NOMO-1 (cell line): Measurements from ENCODE around the gene HTT.
"Not testable (repeated sequence)": the region's sequence is repeated elsewhere in the genome, so short reads cannot be mapped to it uniquely, and the experiment has no call there.

Experiments used
- DNase-seq, 2 experiments: peaks; one replicate each; lab custom pipeline; 2025; ENCODE audit not compliant: unreplicated experiment in 2 of 2; lab: John Stamatoyannopoulos, UW

Gene HTT

DNA sequence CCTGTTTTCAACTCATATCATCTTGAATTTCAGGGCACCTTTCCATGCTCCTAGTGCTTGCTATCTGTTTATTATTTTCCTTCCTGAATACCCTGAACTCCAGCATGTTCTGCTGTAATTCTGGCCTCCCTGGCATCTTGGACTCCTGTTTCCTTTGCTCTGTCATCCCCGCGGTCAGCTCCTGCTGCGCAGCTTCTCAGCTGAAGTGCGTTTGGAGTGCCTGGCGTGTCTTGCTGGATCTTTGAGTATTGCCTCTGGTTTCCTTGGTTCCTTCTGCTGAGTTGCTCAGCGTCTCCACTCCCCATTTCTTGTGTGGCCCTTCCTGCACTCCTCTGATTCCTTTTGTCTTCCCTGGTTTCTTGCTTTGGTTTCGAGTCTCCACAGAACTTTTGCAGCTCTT, 84.4 kb downstream of the HTT start:
- no peak for DNase-seq

DNA sequence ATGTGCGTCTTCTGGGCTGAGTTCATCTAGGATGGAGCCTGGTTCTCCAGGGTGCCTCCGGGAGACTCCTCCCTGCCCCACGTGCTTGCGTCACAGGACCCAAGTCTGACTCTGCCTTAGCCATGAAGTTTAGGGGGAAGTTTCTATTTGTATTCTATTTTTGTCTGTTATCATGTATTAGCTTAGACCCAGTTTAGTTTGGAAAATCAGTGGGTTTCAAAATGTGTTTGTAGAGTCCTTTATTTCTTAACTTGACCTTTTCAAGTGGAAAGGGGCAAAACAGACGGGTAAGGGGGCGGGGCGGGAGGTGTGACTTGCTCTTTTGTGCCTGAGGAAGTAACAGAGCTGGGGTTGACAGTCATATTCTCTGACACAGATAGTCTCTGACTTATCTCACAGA, 86.0 kb downstream of the HTT start:
- no peak for DNase-seq

DNA sequence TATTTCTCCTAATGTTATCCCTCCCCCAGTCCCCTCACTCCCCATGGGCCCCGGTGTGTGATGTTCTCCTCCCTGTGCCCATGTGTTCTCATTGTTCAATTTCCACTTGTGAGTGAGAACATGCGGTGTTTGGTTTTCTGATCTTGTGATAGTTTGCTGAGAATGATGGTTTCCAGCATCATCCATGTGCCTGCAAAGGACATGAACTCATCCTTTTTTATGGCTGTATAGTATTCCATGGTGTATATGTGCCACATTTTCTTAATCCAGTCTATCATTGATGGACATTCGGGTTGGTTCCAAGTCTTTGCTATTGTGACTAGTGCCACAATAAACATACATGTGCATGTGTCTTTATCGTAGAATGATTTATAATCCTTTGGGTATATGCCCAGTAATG, 86.6 kb downstream of the HTT start:
- not testable (repeated sequence) for DNase-seq

DNA sequence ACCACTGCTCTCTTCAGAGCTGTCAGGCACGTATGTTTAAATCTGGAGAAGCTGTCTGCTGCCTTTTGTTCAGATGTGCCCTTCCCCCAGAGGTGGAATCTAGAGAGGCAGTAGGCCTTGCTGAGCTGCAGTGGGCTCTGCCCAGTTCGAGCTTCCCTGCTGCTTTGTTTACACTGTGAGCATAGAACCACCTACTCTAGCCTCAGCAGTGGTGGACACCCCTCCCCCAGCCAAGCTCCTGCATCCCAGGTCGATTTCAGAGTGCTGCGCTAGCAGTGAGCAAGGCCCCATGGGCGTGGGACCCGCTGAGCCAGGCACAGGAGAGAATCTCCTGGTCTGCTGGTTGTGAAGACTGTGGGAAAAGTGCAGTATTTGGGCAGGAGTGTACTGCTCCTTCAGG, 92.0 kb downstream of the HTT start:
- not testable (repeated sequence) for DNase-seq

DNA sequence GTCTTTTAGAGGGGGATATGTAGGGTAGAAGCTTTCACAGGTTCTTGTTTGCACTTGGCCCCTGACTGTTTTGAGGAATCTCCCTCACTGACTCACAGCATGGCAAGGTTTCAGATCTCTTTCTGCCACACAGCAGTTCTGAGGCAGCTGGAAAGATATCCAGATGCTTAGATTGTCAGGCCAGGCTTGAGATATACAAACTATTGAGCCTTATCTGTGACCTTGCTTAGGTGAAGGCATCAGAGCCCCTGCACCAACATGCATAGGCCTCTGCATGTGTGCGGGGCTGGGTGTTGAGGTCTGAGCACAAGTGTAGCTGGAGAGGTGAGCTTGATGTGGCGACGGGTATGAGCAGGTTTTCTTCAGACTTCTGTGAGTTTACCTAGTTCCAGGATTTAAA, 93.5 kb downstream of the HTT start:
- DNase-seq, result no peak

DNA sequence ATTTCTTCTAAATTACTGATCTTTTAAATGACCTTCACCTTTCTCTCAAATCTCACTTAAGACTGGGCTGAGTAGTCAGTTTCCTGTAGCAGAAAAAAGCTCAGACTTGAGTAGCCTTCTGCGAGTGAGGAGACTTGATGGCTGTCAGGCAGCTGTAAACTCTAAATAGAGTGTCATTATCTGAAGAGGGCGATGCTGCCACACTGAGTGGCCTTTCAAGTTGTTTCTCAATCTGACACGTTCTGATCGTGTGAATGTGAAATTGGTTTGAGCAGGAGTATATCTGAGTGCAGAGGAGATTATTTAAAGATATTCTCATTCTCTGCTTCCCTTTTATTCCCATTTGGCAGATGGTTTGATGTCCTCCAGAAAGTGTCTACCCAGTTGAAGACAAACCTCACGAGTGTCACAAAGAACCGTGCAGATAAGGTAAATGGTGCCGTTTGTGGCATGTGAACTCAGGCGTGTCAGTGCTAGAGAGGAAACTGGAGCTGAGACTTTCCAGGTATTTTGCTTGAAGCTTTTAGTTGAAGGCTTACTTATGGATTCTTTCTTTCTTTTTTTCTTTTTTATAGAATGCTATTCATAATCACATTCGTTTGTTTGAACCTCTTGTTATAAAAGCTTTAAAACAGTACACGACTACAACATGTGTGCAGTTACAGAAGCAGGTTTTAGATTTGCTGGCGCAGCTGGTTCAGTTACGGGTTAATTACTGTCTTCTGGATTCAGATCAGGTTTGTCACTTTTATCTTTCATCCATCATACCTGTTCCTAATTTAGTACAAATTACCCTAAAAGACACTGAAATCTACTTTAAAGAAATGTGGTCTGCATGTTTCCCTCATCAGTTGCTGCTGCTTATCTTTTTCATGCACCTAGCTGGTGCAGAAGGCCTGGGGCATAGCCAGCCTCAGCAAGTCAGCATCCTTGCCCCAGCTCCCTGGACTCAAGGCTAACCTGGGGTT, 100.2 kb downstream of the HTT start:
- no peak for DNase-seq

DNA sequence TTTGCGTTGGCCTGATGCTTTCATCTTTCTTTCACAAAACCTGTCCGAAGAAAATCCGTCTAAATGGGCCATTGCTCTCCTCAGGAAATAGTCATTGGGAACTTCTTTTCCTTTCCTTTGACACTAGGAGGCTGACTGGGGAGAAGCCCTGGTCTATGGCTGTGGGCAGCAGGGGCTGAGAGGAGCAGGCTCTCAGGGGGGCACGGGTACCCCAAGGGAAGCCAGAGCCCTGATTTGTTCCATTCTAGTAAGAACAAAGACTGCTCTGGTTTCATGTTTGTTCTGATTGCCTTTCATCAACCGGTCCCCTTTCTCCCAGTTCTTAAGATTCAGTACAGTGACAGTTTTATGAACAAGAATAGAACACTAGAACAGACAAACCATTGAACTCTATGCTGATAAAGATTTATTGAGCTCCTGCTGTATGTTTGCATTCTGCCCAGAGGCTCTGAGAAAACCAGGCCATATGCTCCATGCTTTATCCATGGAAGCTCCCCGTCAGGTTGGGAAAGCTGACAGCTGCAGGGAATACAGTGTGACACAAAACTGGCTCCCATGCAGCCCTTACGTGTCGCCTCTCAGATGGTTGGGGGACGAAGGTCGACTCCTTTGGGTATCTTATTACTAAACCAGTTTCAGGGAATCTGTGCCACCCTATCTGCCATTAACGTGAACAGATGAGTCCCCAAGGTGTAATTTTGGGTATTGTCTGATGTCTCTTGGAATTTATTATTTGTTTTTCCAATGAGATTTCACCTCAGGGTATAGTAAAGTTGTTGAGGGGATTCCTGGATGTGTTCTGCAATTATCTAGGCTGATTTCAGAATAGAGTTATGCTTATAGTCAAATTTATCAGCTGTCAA, 102.1 kb downstream of the HTT start:
- no peak for DNase-seq

DNA sequence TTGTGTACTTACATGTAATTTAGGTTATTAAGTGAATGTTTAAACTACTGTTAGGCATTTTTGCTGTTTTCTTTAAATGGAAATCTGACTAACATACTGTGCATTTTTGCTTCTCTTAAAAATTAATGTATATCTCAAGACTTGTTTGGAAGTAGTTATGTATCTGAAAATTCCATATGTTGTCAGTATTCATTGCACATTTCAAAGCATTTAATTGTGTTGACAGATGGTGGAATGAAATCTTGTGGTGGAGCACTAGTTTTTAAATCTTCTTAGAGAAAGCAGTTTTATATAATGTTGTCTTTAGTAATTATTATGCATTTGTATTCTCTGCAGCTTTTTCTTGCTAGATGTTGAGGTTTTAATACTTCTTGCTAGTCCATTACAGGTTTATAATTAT, 102.9 kb downstream of the HTT start:
- DNase-seq, result no peak

DNA sequence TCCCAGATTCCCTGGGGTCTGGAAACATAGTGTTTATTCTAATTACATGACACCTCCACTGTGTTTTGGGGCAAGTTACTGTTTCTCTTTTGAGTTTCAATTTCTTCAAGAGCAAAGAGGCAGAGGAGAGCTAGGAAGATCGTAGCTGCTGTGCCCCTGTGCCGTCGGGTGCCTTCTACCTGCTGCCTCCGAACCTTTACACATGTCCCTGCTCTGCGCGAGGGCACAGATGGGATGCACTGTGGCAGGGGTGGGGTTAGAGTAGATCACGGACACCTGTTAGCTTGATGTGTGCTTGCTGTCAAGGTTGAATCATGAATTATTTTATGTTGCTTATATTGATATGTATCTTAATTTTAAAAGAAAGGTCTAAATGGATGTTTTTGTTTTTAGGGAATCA, 103.4 kb downstream of the HTT start:
- DNase-seq, result no peak

DNA sequence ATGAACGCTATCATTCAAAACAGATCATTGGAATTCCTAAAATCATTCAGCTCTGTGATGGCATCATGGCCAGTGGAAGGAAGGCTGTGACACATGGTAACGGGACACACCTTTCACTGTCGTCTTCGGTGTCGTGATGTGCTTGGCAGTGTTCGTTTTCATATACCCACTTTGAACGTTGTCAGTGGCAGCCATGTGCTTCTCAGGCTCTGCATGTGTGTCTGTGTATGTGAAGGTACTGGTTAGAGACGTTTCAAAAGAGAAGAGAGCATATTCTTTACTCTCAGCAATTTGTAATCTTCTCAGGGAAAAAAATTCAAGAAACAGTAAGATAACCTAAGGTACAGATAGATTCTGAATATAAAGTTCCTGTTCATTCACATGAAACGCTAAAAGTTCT, 103.9 kb downstream of the HTT start:
- DNase-seq, result no peak

DNA sequence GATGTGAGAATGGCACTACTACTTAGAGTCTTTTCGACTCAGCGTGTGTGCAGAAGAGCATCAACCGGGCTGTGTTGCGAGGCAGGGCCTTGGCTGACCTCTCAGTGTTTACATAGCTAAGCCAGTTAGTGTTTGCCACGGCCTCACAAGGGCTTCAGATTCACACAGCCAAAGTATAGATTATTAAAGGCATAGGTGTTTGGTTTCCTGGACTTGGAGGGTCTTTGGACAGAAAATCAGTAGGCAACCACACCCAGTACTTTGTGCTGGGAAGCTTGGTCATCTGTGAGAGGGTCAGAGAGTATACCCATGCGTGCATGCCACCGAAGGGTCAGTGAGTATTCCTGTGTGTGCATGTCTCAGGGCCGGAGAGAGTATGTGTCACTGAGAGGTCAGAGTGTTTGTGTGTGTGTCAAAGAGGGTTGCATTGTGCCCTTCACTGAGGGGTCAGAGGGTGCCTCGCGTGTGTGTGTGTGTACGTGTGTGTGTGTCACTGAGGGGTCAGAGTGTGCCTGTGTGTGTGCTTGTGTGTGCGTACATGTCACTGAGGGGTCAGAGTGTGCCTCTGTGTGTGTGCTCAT, 104.7 kb downstream of the HTT start:
- no peak for DNase-seq

DNA sequence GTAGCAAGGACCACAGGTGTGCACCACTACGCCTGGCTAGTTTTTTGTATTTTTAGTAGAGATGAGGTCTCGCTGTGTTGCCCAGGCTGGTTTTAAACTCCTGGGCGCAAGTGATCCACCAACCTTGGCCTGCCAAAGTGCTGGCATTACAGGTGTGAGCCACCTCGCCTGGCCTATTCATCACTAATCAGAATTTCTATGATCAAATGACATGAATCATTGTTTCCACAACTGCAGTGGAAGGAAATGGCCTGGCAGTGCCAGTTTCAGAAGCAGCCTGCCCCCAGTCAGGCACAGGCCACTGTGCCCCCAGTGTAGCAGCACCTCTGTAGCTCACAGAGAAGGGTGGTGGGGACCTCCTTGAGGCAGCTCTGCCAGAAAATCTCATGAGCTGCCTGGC, 108.5 kb downstream of the HTT start:
- no peak for DNase-seq

DNA sequence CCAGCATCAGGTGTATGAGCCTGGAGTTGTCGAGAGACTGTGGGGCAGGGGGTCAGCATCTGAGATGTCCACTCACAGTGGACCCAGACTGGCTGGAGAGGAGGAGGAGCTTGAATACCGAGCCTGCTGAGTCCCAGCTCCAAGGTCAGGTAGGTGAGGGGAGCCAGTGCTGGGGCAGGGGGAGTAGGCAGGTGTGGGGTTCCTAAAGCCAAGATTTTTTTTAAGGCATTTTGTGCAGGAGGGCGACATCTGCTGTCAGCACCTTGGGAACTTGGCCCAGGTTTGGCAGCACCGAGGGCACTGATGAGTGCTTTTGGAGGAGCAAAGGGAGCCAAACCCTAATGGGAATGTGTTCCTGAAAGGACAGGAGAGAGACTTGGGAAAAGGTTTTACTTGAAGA, 110.2 kb downstream of the HTT start:
- DNase-seq, result no peak

DNA sequence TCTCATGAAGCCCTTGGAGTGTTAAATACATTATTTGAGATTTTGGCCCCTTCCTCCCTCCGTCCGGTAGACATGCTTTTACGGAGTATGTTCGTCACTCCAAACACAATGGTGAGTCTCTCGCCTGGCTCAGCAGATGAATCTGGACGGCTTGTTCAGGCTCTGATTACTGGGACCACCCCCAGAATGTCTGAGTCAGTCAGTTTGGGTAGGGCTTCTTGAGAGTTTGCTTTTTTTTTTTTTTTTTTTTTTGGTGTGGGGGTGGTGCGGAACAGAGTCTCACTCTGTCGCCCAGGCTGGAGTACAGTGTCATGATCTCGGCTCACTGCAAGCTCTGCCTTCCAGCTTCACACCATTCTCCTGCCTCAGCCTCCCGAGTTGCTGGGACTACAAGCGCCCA, 112.1 kb downstream of the HTT start:
- no peak for DNase-seq

DNA sequence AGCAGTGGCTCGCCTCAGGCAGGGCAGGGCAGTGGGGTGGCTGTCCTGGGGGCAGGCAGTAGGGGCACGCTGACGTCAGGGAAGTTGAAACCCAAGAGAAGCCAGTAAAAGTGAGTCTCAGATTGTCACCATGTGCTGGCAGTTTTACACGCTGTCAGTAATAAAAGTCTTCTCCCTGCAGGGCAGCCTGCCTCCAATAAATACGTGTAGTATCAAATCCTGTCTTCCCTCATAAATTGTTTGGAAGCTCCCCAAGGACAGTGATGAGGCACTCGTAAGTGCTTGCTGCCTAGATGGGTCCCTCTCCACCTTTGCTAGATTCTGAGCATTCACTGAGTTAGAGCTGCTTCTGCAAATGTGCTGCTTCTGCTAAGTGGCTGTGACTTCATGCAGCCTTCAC, 113.6 kb downstream of the HTT start:
- DNase-seq, result no peak

DNA sequence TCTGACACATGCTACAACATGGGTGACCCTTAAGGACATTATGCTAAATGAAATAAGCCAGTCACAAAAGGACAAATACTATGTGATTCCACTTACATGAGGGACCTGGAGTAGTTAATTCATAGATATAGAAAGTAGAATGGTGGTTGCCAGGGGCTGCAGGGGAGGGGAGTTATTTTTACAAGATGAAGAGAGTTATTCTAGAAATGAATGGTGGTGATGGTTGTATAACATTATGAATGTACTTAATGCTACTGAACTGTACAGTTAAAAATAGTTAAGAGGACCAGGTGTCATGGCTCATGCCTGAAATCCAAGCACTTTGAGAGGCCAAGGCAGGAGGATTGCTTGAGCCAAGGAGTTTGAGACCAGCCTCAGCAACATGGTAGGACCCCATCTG, 115.0 kb downstream of the HTT start:
- no peak for DNase-seq

DNA sequence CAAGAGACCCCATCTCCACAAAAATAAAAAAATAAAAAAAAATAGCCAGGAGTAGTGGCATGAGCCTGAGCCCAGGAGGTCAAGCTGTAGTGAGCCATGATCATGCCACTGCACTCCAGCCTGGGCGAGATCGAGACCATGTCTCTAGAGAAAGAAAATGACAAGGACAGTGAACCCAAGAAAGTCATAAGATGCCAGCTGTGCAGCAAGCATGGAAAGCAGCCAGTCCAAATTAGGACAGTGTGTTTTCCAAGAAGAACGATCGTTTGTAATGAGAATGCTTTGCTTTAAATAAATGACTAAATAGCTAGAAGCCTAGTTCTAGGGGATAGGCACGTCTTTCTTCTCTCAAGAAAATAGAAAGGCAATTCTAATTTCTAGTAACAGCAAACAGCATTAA, 116.1 kb downstream of the HTT start:
- no peak for DNase-seq

DNA sequence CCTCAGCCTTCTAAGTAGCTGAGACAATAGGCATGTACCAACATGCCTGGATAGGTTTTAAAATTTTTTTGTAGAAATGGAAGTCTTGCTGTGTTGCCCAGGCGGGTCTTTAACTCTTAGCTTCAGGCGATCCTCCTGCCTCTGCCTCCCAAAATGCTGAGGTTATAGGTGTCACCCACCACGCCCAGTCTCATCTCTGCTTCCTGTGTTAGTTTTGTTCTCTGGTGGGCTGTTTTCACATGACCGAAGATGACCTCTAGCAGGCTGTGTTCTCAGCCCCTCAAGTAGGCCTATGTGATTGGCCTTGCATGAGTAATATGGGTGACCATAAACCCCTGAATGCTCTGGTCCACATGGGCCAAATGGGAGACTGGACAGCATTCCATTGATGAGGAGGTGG, 117.7 kb downstream of the HTT start:
- no peak for DNase-seq

DNA sequence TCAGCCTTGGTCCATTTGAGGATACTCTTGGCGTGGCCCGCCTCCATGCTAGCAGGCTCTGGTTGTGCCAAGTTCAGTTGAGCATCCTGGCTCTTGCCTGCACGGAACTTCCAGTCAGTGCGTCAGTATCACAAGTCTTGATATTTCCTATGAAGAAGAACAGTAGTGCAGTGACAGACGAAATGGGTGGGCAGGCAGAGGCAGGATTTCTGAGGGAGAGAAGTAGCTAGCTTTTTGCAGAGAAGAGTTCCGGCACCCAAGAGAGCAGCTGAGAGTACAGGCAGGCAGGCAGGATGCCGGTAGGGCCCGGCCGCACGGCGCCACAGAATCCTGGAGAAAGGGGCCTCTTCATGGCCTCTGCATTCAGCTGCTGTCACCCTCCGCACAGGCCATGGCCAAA, 118.3 kb downstream of the HTT start:
- no peak for DNase-seq

DNA sequence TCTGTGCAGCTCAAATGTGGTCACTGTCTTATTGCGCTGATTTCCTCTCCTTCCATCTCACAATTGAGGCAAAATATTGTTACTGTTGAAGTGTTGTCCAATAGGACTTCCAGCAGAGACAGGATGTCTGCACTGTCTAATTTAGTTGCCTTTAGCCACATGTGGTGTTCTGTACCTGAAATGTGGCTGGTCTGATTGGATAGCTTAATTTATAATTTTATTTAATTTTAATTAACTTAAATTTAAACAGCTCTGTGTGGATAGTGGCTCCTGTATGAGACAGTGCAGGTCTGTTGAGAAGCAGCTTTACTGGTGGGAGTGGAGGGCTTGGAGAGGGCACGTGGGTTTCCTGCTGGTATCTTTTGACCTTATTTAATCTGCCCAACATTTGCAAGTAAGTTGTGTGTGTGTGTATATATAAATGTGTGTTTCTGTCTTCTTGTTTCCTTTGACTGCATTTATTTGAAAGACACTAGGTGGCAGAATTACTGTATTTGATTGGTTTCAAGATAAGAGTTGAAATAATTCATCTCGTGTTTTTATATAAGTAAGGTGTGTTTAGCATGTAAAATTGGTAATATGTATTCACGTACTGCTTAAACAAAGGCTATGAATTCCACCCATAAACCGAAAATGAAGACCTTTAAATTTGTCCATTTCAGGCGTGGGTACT, 119.2 kb downstream of the HTT start:
- peak in 1 of 2 experiments; percentile 37 for DNase-seq
